OCI-LY7 (cell line): ENCODE data around the gene S100A7A. TPM values are rescaled to one million over a fixed set of nuclear protein-coding genes. Genes with fewer than 3 reads are reported as not detected.

ENCODE experiments used
- BruUV-seq: library from RNA; stranded (reverse); fragments of 400-500 nt; replicated peaks from 2 replicates; lab custom pipeline; 2021; lab: Mats Ljungman, UMichigan
- CTCF ChIA-PET: fragments of 300-600 bp; sonication (Branson Sonifier 250); formaldehyde crosslinking; loops from one replicate; lab custom pipeline; 2022; ENCODE audit warnings: antibody characterized with exemption; ENCODE audit not compliant: unreplicated experiment; lab: Charles Lee
- POLR2A ChIA-PET: fragments of 300-600 bp; sonication (Branson Sonifier 250); formaldehyde crosslinking; loops from one replicate; lab custom pipeline; 2022; ENCODE audit warnings: antibody characterized with exemption; lab: Charles Lee
- DNase-seq: peaks from one replicate; pipeline ENCODE4 v3.0.0-alpha.2; 2015; ENCODE audit warnings: low spot score
- H2AFZ ChIP-seq: fragments of 200-600 bp; sonication (generic), shearing (Covaris generic); 2 replicates; pipeline ENCODE4 v1.6.1; 2014; ENCODE audit warnings: mild to moderate bottlenecking, antibody characterized with exemption, low read length, moderate library complexity
- H3K27ac ChIP-seq: fragments of 200-600 bp; sonication (generic); 2 replicates; pipeline ENCODE4 v1.5.1; 2014; ENCODE audit warnings: mixed run types, low read depth, mild to moderate bottlenecking, moderate library complexity, low read length, inconsistent platforms; ENCODE audit not compliant: poor library complexity, severe bottlenecking
- H3K36me3 ChIP-seq: fragments of 200-600 bp; sonication (generic); 2 replicates; pipeline ENCODE4 v1.6.1; 2014; ENCODE audit warnings: mild to moderate bottlenecking, antibody characterized with exemption, low read length, moderate library complexity, mixed read lengths; ENCODE audit not compliant: insufficient read depth
- H3K4me1 ChIP-seq: fragments of 200-600 bp; sonication (generic); 2 replicates; pipeline ENCODE4 v1.5.1; 2014; ENCODE audit warnings: mild to moderate bottlenecking, low read length; ENCODE audit not compliant: insufficient read depth, poor library complexity, severe bottlenecking
- H3K4me2 ChIP-seq: fragments of 200-600 bp; sonication (generic); 2 replicates; pipeline ENCODE4 v1.6.1; 2014; ENCODE audit warnings: mild to moderate bottlenecking, low read length
- H3K4me3 ChIP-seq: fragments of 200-600 bp; sonication (generic); 2 replicates; pipeline ENCODE4 v1.5.1; 2014; ENCODE audit warnings: mild to moderate bottlenecking, low read depth, low read length; ENCODE audit not compliant: poor library complexity, severe bottlenecking
- H3K79me2 ChIP-seq: fragments of 200-600 bp; sonication (generic); 2 replicates; pipeline ENCODE4 v1.6.1; 2016; ENCODE audit warnings: low read depth, mild to moderate bottlenecking, low read length, moderate library complexity, mixed read lengths; ENCODE audit not compliant: insufficient read depth
- H3K9me2 ChIP-seq: fragments of 200-600 bp; sonication (generic); 2 replicates; pipeline ENCODE4 v1.6.1; 2016; ENCODE audit warnings: mild to moderate bottlenecking, low read length, mixed read lengths; ENCODE audit not compliant: insufficient read depth
- H3K9me3 ChIP-seq: fragments of 200-600 bp; sonication (generic); 2 replicates; pipeline ENCODE4 v1.6.1; 2014; ENCODE audit warnings: mild to moderate bottlenecking, mixed run types, low read length, mixed read lengths
- H4K20me1 ChIP-seq: fragments of 200-600 bp; sonication (generic); 2 replicates; pipeline ENCODE4 v1.6.1; 2014; ENCODE audit warnings: mild to moderate bottlenecking, antibody characterized with exemption, low read length, moderate library complexity, mixed read lengths; ENCODE audit not compliant: insufficient read depth
- CTCF ChIP-seq: fragments of 200-600 bp; sonication (generic); conservative IDR thresholded peaks from 2 replicates; pipeline ENCODE4 v1.5.1; 2014; ENCODE audit warnings: mild to moderate bottlenecking, antibody characterized with exemption, low read length, moderate library complexity, mixed read lengths
- EZH2phosphoT487 ChIP-seq: fragments of 200-600 bp; sonication (generic); IDR thresholded peaks from 2 replicates; pipeline ENCODE4 v1.6.1; 2018; ENCODE audit warnings: low read depth, borderline replicate concordance, mild to moderate bottlenecking, mixed run types, antibody characterized with exemption, low read length, moderate library complexity, mixed read lengths
- intact Hi-C: fragments of 100-400 bp; cut with micrococcal nuclease; formaldehyde crosslinking; loops from one replicate; pipeline ENCODE4 v1.10.0; 2022; ENCODE audit not compliant: unreplicated experiment
- total RNA-seq, 2 experiments: library from RNA; depleted of rRNA in 1 of 2; stranded (reverse); fragments of >200 nt in 1 of 2; shearing (Covaris generic) in 1 of 2; gene quantifications; 2 replicates each; pipeline ENCODE4 v1.2.3, GENCODE V29; 2014 to 2022

The S100A7A gene
- total RNA-seq, 2 experiments from 2014 or later, result not detected

DNA sequence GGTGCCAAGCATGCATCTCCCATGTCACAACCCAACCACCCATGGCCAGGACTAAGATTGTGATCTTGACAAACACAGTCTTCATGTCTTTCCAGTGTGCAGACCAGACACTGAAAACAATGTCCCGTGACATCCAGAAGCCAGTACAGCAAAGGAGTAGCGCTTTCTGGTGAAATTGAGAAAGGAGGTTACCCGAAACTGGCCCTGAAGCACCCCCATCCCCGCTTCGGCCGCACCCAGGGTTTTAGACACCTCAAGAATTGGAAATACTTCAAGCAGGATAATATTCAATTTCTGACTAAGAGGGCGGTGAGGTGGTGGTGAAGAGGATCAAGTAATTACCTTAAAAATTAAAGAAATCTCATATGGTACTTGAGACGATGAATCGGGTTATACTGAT lies 14.9 kb upstream of the S100A7A start:
- no peak for DNase-seq
- Histone ChIP-seq H4K20me1 (no peaks in the 10 kb centered on the region), H3K36me3 (no peaks in the 10 kb centered on the region), H3K9me2 (no peaks in the 10 kb centered on the region), H3K27ac (no peak overlapping the region), H3K4me3 (no peak overlapping the region), H3K79me2 (no peaks in the 10 kb centered on the region), H3K9me3 (no peaks in the 10 kb centered on the region), H2AFZ (no peak overlapping the region), H3K4me2 (no peak overlapping the region), H3K4me1 (no peaks in the 10 kb centered on the region)
- no peak for TF ChIP-seq CTCF
- no peak for TF ChIP-seq EZH2phosphoT487
- CTCF ChIA-PET, result no interaction called here
- intact Hi-C loops, result no loop called here
- POLR2A ChIA-PET, result no interaction called here
- BruUV-seq, result no TSS peak

- ChIA-PET CTCF (no interaction called here), POLR2A (no interaction called here)
Measured at GRCh38 chr1:153402226-153402625, 14.1 kb upstream of the S100A7A start.

More at GRCh38 chr1:153402226-153402625, 14.1 kb upstream of the S100A7A start:
- no peaks in the 10 kb centered on the region for H3K4me1 ChIP-seq
- no peaks in the 10 kb centered on the region for H3K79me2 ChIP-seq
- no peaks in the 10 kb centered on the region for H3K9me2 ChIP-seq
- no peak overlapping the region for H2AFZ ChIP-seq
- no peaks in the 10 kb centered on the region for H3K36me3 ChIP-seq
- H3K4me3 ChIP-seq, result no peak overlapping the region
- no TSS peak for BruUV-seq
- no peak overlapping the region for H3K4me2 ChIP-seq
- no peak overlapping the region for H3K27ac ChIP-seq
- intact Hi-C loops, result no loop called here
- TF ChIP-seq EZH2phosphoT487, result no peak
- no peak for TF ChIP-seq CTCF
- H3K9me3 ChIP-seq, result no peaks in the 10 kb centered on the region
- H4K20me1 ChIP-seq, result no peaks in the 10 kb centered on the region
- no peak for DNase-seq
